ENCODE results near the gene CPB1.

Gene CPB1

GRCh38 chr3:148863814-148864213 lies 36.2 kb downstream of the CPB1 start:
- H3K9me3 ChIP-seq (ENCODE audit: insufficient read depth, low read depth, low read length), result no peaks in the 10 kb centered on the region
- no peak overlapping the region for H3K9ac ChIP-seq (ENCODE audit: low read depth, low read length)
- H3K4me3 ChIP-seq (ENCODE audit: low read length), result no peak overlapping the region
- H3K4me1 ChIP-seq (ENCODE audit: insufficient read depth, low read length), result no peaks in the 10 kb centered on the region
- no peaks in the 10 kb centered on the region for H3K27me3 ChIP-seq (ENCODE audit: insufficient read depth, low read length)
- H3K27ac ChIP-seq (ENCODE audit: low read length), result no peak overlapping the region
- no peaks in the 10 kb centered on the region for H3K36me3 ChIP-seq (ENCODE audit: insufficient read depth, low read depth, low read length)

GRCh38 chr3:148865049-148865448 lies 37.4 kb downstream of the CPB1 start, which contains the start of gene CPA3:
Gene CPA3, plus strand, starts transcription at chr3:148865296. Its CDS starts 12 bp downstream, at chr3:148865308.
- Histone ChIP-seq H3K9me3 (ENCODE audit: insufficient read depth, low read depth, low read length) (no peaks in the 10 kb centered on the region), H3K4me3 (ENCODE audit: low read length) (no peak within 1 kb of the TSS), H3K36me3 (ENCODE audit: insufficient read depth, low read depth, low read length) (no peaks in the 10 kb centered on the region), H3K4me1 (ENCODE audit: insufficient read depth, low read length) (no peaks in the 10 kb centered on the region), H3K9ac (ENCODE audit: low read depth, low read length) (no peak within 1 kb of the TSS), H3K27me3 (ENCODE audit: insufficient read depth, low read length) (no peaks in the 10 kb centered on the region), H3K27ac (ENCODE audit: low read length) (no peak within 1 kb of the TSS)

GRCh38 chr3:148866261-148866660 lies 38.6 kb downstream of the CPB1 start:
- Histone ChIP-seq H3K4me3 (ENCODE audit: low read length) (no peak overlapping the region), H3K27ac (ENCODE audit: low read length) (no peak overlapping the region), H3K9me3 (ENCODE audit: insufficient read depth, low read depth, low read length) (no peaks in the 10 kb centered on the region), H3K4me1 (ENCODE audit: insufficient read depth, low read length) (no peaks in the 10 kb centered on the region), H3K27me3 (ENCODE audit: insufficient read depth, low read length) (no peaks in the 10 kb centered on the region), H3K9ac (ENCODE audit: low read depth, low read length) (no peak overlapping the region), H3K36me3 (ENCODE audit: insufficient read depth, low read depth, low read length) (no peaks in the 10 kb centered on the region)

GRCh38 chr3:148873270-148873927 lies 45.8 kb downstream of the CPB1 start:
- no peaks in the 10 kb centered on the region for H3K36me3 ChIP-seq (ENCODE audit: insufficient read depth, low read depth, low read length)
- no peak overlapping the region for H3K27ac ChIP-seq (ENCODE audit: low read length)
- no peak overlapping the region for H3K4me3 ChIP-seq (ENCODE audit: low read length)
- H3K9ac ChIP-seq (ENCODE audit: low read depth, low read length), result no peak overlapping the region
- no peaks in the 10 kb centered on the region for H3K4me1 ChIP-seq (ENCODE audit: insufficient read depth, low read length)
- no peaks in the 10 kb centered on the region for H3K27me3 ChIP-seq (ENCODE audit: insufficient read depth, low read length)
- no peaks in the 10 kb centered on the region for H3K9me3 ChIP-seq (ENCODE audit: insufficient read depth, low read depth, low read length)

- no peaks in the 10 kb centered on the region for H3K9me3 ChIP-seq (ENCODE audit: insufficient read depth, low read depth, low read length)
- H3K27me3 ChIP-seq (ENCODE audit: insufficient read depth, low read length), result no peaks in the 10 kb centered on the region
- H3K9ac ChIP-seq (ENCODE audit: low read depth, low read length), result no peak overlapping the region
- H3K4me3 ChIP-seq (ENCODE audit: low read length), result no peak overlapping the region
- H3K36me3 ChIP-seq (ENCODE audit: insufficient read depth, low read depth, low read length), result no peaks in the 10 kb centered on the region
- H3K27ac ChIP-seq (ENCODE audit: low read length), result no peak overlapping the region
- H3K4me1 ChIP-seq (ENCODE audit: insufficient read depth, low read length), result no peaks in the 10 kb centered on the region
These were observed 46.4 kb downstream of the CPB1 start for GRCh38 chr3:148873977-148874376.

- Histone ChIP-seq H3K9ac (ENCODE audit: low read depth, low read length) (no peak overlapping the region), H3K27me3 (ENCODE audit: insufficient read depth, low read length) (no peaks in the 10 kb centered on the region), H3K9me3 (ENCODE audit: insufficient read depth, low read depth, low read length) (no peaks in the 10 kb centered on the region), H3K4me3 (ENCODE audit: low read length) (no peak overlapping the region), H3K4me1 (ENCODE audit: insufficient read depth, low read length) (no peaks in the 10 kb centered on the region), H3K36me3 (ENCODE audit: insufficient read depth, low read depth, low read length) (no peaks in the 10 kb centered on the region), H3K27ac (ENCODE audit: low read length) (no peak overlapping the region)
These were observed 50.5 kb downstream of the CPB1 start for GRCh38 chr3:148878095-148878494.

- H3K27me3 ChIP-seq (ENCODE audit: insufficient read depth, low read length), result no peaks in the 10 kb centered on the region
- H3K9me3 ChIP-seq (ENCODE audit: insufficient read depth, low read depth, low read length), result no peaks in the 10 kb centered on the region
- H3K27ac ChIP-seq (ENCODE audit: low read length), result no peak overlapping the region
- no peak overlapping the region for H3K9ac ChIP-seq (ENCODE audit: low read depth, low read length)
- no peaks in the 10 kb centered on the region for H3K4me1 ChIP-seq (ENCODE audit: insufficient read depth, low read length)
- no peak overlapping the region for H3K4me3 ChIP-seq (ENCODE audit: low read length)
- no peaks in the 10 kb centered on the region for H3K36me3 ChIP-seq (ENCODE audit: insufficient read depth, low read depth, low read length)
These were observed 51.6 kb downstream of the CPB1 start for GRCh38 chr3:148879256-148879655.

GRCh38 chr3:148880681-148881080 lies 53.1 kb downstream of the CPB1 start:
- no peaks in the 10 kb centered on the region for H3K36me3 ChIP-seq (ENCODE audit: insufficient read depth, low read depth, low read length)
- no peaks in the 10 kb centered on the region for H3K9me3 ChIP-seq (ENCODE audit: insufficient read depth, low read depth, low read length)
- H3K9ac ChIP-seq (ENCODE audit: low read depth, low read length), result no peak overlapping the region
- no peak overlapping the region for H3K4me3 ChIP-seq (ENCODE audit: low read length)
- H3K27me3 ChIP-seq (ENCODE audit: insufficient read depth, low read length), result no peaks in the 10 kb centered on the region
- H3K4me1 ChIP-seq (ENCODE audit: insufficient read depth, low read length), result no peaks in the 10 kb centered on the region
- H3K27ac ChIP-seq (ENCODE audit: low read length), result no peak overlapping the region

GRCh38 chr3:148881286-148881685 lies 53.7 kb downstream of the CPB1 start:
- Histone ChIP-seq H3K27ac (ENCODE audit: low read length) (no peak overlapping the region), H3K36me3 (ENCODE audit: insufficient read depth, low read depth, low read length) (no peaks in the 10 kb centered on the region), H3K4me1 (ENCODE audit: insufficient read depth, low read length) (no peaks in the 10 kb centered on the region), H3K27me3 (ENCODE audit: insufficient read depth, low read length) (no peaks in the 10 kb centered on the region), H3K9ac (ENCODE audit: low read depth, low read length) (no peak overlapping the region), H3K9me3 (ENCODE audit: insufficient read depth, low read depth, low read length) (no peaks in the 10 kb centered on the region), H3K4me3 (ENCODE audit: low read length) (no peak overlapping the region)

- no peaks in the 10 kb centered on the region for H3K36me3 ChIP-seq (ENCODE audit: insufficient read depth, low read depth, low read length)
- H3K27ac ChIP-seq (ENCODE audit: low read length), result no peak overlapping the region
- no peak overlapping the region for H3K9ac ChIP-seq (ENCODE audit: low read depth, low read length)
- no peaks in the 10 kb centered on the region for H3K4me1 ChIP-seq (ENCODE audit: insufficient read depth, low read length)
- no peaks in the 10 kb centered on the region for H3K9me3 ChIP-seq (ENCODE audit: insufficient read depth, low read depth, low read length)
- H3K27me3 ChIP-seq (ENCODE audit: insufficient read depth, low read length), result no peaks in the 10 kb centered on the region
- no peak overlapping the region for H3K4me3 ChIP-seq (ENCODE audit: low read length)
These were observed 54.7 kb downstream of the CPB1 start for GRCh38 chr3:148882288-148882687.

- H3K27me3 ChIP-seq (ENCODE audit: insufficient read depth, low read length), result no peaks in the 10 kb centered on the region
- H3K4me1 ChIP-seq (ENCODE audit: insufficient read depth, low read length), result no peaks in the 10 kb centered on the region
- H3K4me3 ChIP-seq (ENCODE audit: low read length), result no peak overlapping the region
- H3K9me3 ChIP-seq (ENCODE audit: insufficient read depth, low read depth, low read length), result no peaks in the 10 kb centered on the region
- H3K27ac ChIP-seq (ENCODE audit: low read length), result no peak overlapping the region
- H3K9ac ChIP-seq (ENCODE audit: low read depth, low read length), result no peak overlapping the region
- no peaks in the 10 kb centered on the region for H3K36me3 ChIP-seq (ENCODE audit: insufficient read depth, low read depth, low read length)
These were observed 55.6 kb downstream of the CPB1 start for GRCh38 chr3:148883163-148883562.

- Histone ChIP-seq H3K4me1 (ENCODE audit: insufficient read depth, low read length) (no peaks in the 10 kb centered on the region), H3K9me3 (ENCODE audit: insufficient read depth, low read depth, low read length) (no peaks in the 10 kb centered on the region), H3K27ac (ENCODE audit: low read length) (no peak overlapping the region), H3K4me3 (ENCODE audit: low read length) (no peak overlapping the region), H3K36me3 (ENCODE audit: insufficient read depth, low read depth, low read length) (no peaks in the 10 kb centered on the region), H3K27me3 (ENCODE audit: insufficient read depth, low read length) (no peaks in the 10 kb centered on the region), H3K9ac (ENCODE audit: low read depth, low read length) (no peak overlapping the region)
These were observed 56.6 kb downstream of the CPB1 start for GRCh38 chr3:148884261-148884660.
